Left lobe of liver (tissue), 2 donors: ENCODE data around the gene GPR157. TPM values are rescaled to one million over a fixed set of nuclear protein-coding genes. Genes with fewer than 3 reads are reported as not detected.

Source experiments
- ATAC-seq: fragments of 200-7000 bp; cut with Tn5 transposase; one replicate; pipeline ENCODE4 v1.9.1; 2020; ENCODE audit warnings: mild to moderate bottlenecking, moderate library complexity
- DNase-seq: peaks from one replicate; pipeline ENCODE4 v3.0.0-alpha.2; 2020; ENCODE audit warnings: low spot score
- total RNA-seq: library from RNA; stranded (reverse); gene quantifications from one replicate; pipeline ENCODE4 v1.2.1, GENCODE V29; 2021
- donor health status: DM: no; HTN: no; CAD: no; lungs with moderate emphysema.
- donor health status: DM: no; HTN: yes; CAD: no.

Gene GPR157
- total RNA-seq, 1 donor from 2014 or later, result 8.3 TPM

GRCh38 chr1:9066945-9067807 lies 61.7 kb downstream of the GPR157 start:
- no peak for DNase-seq
- peak; percentile 28 for ATAC-seq

GRCh38 chr1:9065213-9065751 lies 63.6 kb downstream of the GPR157 start:
- DNase-seq, result no peak
- no peak for ATAC-seq

GRCh38 chr1:9062846-9063245 lies 66.1 kb downstream of the GPR157 start:
- DNase-seq (no peak), ATAC-seq (no peak)

- DNase-seq (no peak), ATAC-seq (peak; percentile 36)
Observed at GRCh38 chr1:9062021-9062471, 66.9 kb downstream of the GPR157 start.

- ATAC-seq (peak; percentile 74), DNase-seq (no peak)
Observed at GRCh38 chr1:9061252-9061960, 67.5 kb downstream of the GPR157 start.

- no peak for DNase-seq
- no peak for ATAC-seq
Observed at GRCh38 chr1:9059891-9060744, 68.8 kb downstream of the GPR157 start.

- ATAC-seq (peak; percentile 51), DNase-seq (no peak)
Observed at GRCh38 chr1:9058465-9058864, 70.4 kb downstream of the GPR157 start.

GRCh38 chr1:9057851-9058250 lies 71.1 kb downstream of the GPR157 start:
- DNase-seq (no peak), ATAC-seq (no peak)

GRCh38 chr1:9052272-9053049 lies 76.4 kb downstream of the GPR157 start:
- no peak for ATAC-seq
- no peak for DNase-seq

GRCh38 chr1:9051379-9051778 lies 77.5 kb downstream of the GPR157 start:
- no peak for ATAC-seq
- no peak for DNase-seq

- ATAC-seq (no peak), DNase-seq (no peak)
Observed at GRCh38 chr1:9050803-9051202, 78.1 kb downstream of the GPR157 start.

Other genes starting within 250 kb of the GPR157 start
- not detected for gene CA6, start 183.2 kb downstream of the GPR157 start, total RNA-seq
- not detected for gene SLC2A7, start 102.7 kb downstream of the GPR157 start, total RNA-seq
- 0.35 TPM for gene SLC2A5, start 59.5 kb downstream of the GPR157 start, total RNA-seq
- 116 TPM for gene H6PD, start 105.7 kb upstream of the GPR157 start, total RNA-seq
- gene SPSB1, start 163.8 kb upstream of the GPR157 start, total RNA-seq, result 6.2 TPM